NCI-H345 treated with DMSO at 0.1 percent for 48 hours (cell line): ENCODE measurements around the gene FEZF2.

Experiments used
- DNase-seq: peaks from one replicate; lab custom pipeline; 2025; ENCODE audit not compliant: unreplicated experiment; lab: John Stamatoyannopoulos, UW

FEZF2 gene

GRCh38 chr3:62373714-62374333 lies 474 bp upstream of the FEZF2 start:
- DNase-seq, result no peak

GRCh38 chr3:62372621-62373041 lies 719 bp downstream of the FEZF2 start:
- no peak for DNase-seq

- DNase-seq, result no peak
Measured at GRCh38 chr3:62371720-62372591, 1.4 kb downstream of the FEZF2 start.

GRCh38 chr3:62370858-62371719 lies 2.3 kb downstream of the FEZF2 start:
- DNase-seq, result no peak

GRCh38 chr3:62370112-62370857 lies 3.1 kb downstream of the FEZF2 start:
- DNase-seq, result no peak

- DNase-seq, result no peak
Measured at GRCh38 chr3:62369476-62369743, 3.9 kb downstream of the FEZF2 start.

- DNase-seq, result no peak
Measured at GRCh38 chr3:62368705-62369475, 4.5 kb downstream of the FEZF2 start.

- no peak for DNase-seq
Measured at GRCh38 chr3:62368290-62368704, 5.1 kb downstream of the FEZF2 start.

- no peak for DNase-seq
Measured at GRCh38 chr3:62367763-62368195, 5.6 kb downstream of the FEZF2 start.

- DNase-seq, result no peak
Measured at GRCh38 chr3:62366126-62366484, 7.2 kb downstream of the FEZF2 start.

- no peak for DNase-seq
Measured at GRCh38 chr3:62365391-62366125, 7.8 kb downstream of the FEZF2 start.

GRCh38 chr3:62364191-62364590 lies 9.2 kb downstream of the FEZF2 start:
- DNase-seq, result no peak

GRCh38 chr3:62363275-62363674 lies 10.1 kb downstream of the FEZF2 start:
- no peak for DNase-seq

GRCh38 chr3:62361824-62362223 lies 11.5 kb downstream of the FEZF2 start:
- DNase-seq, result no peak

- no peak for DNase-seq
Measured at GRCh38 chr3:62361261-62361660, 12.1 kb downstream of the FEZF2 start.

- no peak for DNase-seq
Measured at GRCh38 chr3:62359531-62359930, 13.8 kb downstream of the FEZF2 start.

- DNase-seq, result no peak
Measured at GRCh38 chr3:62356356-62356755, 17.0 kb downstream of the FEZF2 start.

- no peak for DNase-seq
Measured at GRCh38 chr3:62355703-62356102, 17.6 kb downstream of the FEZF2 start.

- DNase-seq, result no peak
Measured at GRCh38 chr3:62343755-62344154, 29.6 kb downstream of the FEZF2 start.

GRCh38 chr3:62335196-62335595 lies 38.2 kb downstream of the FEZF2 start:
- DNase-seq, result no peak
